HTR-8/SVneo (cell line): ENCODE measurements around the gene ERMAP.
"Not testable (repeated sequence)": the region's sequence is repeated elsewhere in the genome, so short reads cannot be mapped to it uniquely, and the experiment has no call there.

ENCODE experiments used
- DNase-seq: peaks from one replicate; pipeline ENCODE4 v3.0.0; 2011; ENCODE audit warnings: low spot score, mixed read lengths; ENCODE audit not compliant: insufficient read length
- FAIRE-seq: peaks from 2 replicates; lab custom pipeline; 2011; peaks lifted over from hg19 to GRCh38; lab: Jason Lieb, UNC

The ERMAP gene

GRCh38 chr1:42866549-42866948, 49.6 kb downstream of the ERMAP start:
- FAIRE-seq, result no peak
- DNase-seq, result no peak

GRCh38 chr1:42868466-42868865, 51.5 kb downstream of the ERMAP start:
- FAIRE-seq, DNase-seq: not testable (repeated sequence)

- not testable (repeated sequence) for FAIRE-seq
Observed at GRCh38 chr1:42869254-42869653, 52.3 kb downstream of the ERMAP start.

GRCh38 chr1:42869751-42870150, 52.8 kb downstream of the ERMAP start:
- DNase-seq, FAIRE-seq: not testable (repeated sequence)

More at GRCh38 chr1:42869254-42869653, 52.3 kb downstream of the ERMAP start:
- DNase-seq, result not testable (repeated sequence)

- FAIRE-seq, DNase-seq: not testable (repeated sequence)
Observed at GRCh38 chr1:42873108-42873507, 56.2 kb downstream of the ERMAP start.

GRCh38 chr1:42873670-42874069, 56.7 kb downstream of the ERMAP start:
- FAIRE-seq (no peak), DNase-seq (no peak)

GRCh38 chr1:42876009-42876408, 59.1 kb downstream of the ERMAP start:
- FAIRE-seq (no peak), DNase-seq (no peak)

GRCh38 chr1:42877380-42877779, 60.5 kb downstream of the ERMAP start:
- no peak for DNase-seq
- FAIRE-seq, result no peak

- DNase-seq (no peak), FAIRE-seq (no peak)
Observed at GRCh38 chr1:42880384-42880783, 63.5 kb downstream of the ERMAP start.

GRCh38 chr1:42886046-42886739, 69.3 kb downstream of the ERMAP start:
- FAIRE-seq, result no peak
- DNase-seq, result no peak

GRCh38 chr1:42886800-42887199, 69.9 kb downstream of the ERMAP start:
- FAIRE-seq (no peak), DNase-seq (no peak)

GRCh38 chr1:42887366-42887765, 70.4 kb downstream of the ERMAP start:
- no peak for DNase-seq
- FAIRE-seq, result no peak

- DNase-seq (no peak), FAIRE-seq (no peak)
Observed at GRCh38 chr1:42888013-42888633, 71.2 kb downstream of the ERMAP start.

GRCh38 chr1:42889264-42889663, 72.3 kb downstream of the ERMAP start:
- DNase-seq (no peak), FAIRE-seq (no peak)

- FAIRE-seq, result no peak
- DNase-seq, result no peak
Observed at GRCh38 chr1:42891465-42892138, 74.7 kb downstream of the ERMAP start.
